HepG2 (cell line): Measurements from ENCODE around the gene SPATA33. TPM values are rescaled to one million over a fixed set of nuclear protein-coding genes. Genes with fewer than 3 reads are reported as not detected.

Experiments
- AGO2 ChIP-seq: fragments of 200-400 bp; formaldehyde crosslinking; optimal IDR thresholded peaks from 2 replicates; pipeline ENCODE3; 2017; ENCODE audit warnings: mild to moderate bottlenecking, low read depth, low read length, moderate library complexity
- HDAC2 ChIP-seq: sonication (generic); formaldehyde crosslinking; IDR thresholded peaks from 2 replicates; pipeline ENCODE4 v1.4.0; 2020; ENCODE audit warnings: missing genetic modification reagents
- KLF12 ChIP-seq: sonication (generic); formaldehyde crosslinking; IDR thresholded peaks from 2 replicates; pipeline ENCODE4 v1.4.0; 2020; ENCODE audit warnings: missing genetic modification reagents, borderline replicate concordance
- KLF13 ChIP-seq: sonication (generic); formaldehyde crosslinking; IDR thresholded peaks from 2 replicates; pipeline ENCODE4 v1.4.0; 2020; ENCODE audit warnings: mild to moderate bottlenecking, missing genetic modification reagents
- KLF15 ChIP-seq: sonication (generic); formaldehyde crosslinking; IDR thresholded peaks from 2 replicates; pipeline ENCODE4 v1.8.1; 2023; ENCODE audit warnings: borderline replicate concordance, mild to moderate bottlenecking, inconsistent platforms, missing genetic modification reagents, mixed read lengths
- LCORL ChIP-seq, 2 experiments: fragments of 450-650 bp in 1 of 2; sonication (generic) in 1 of 2; formaldehyde crosslinking in 1 of 2; IDR thresholded peaks; 2 replicates each; pipeline versions ENCODE4 v1.5.0 to v1.6.1; 2017 to 2020; ENCODE audit warnings: antibody characterized with exemption in 1 of 2, missing genetic modification reagents in 1 of 2
- MLLT10 ChIP-seq: sonication (generic); formaldehyde crosslinking; IDR thresholded peaks from 2 replicates; pipeline ENCODE4 v1.4.0; 2020; ENCODE audit warnings: missing genetic modification reagents
- PCBP2 ChIP-seq: fragments of 200-400 bp; formaldehyde crosslinking; optimal IDR thresholded peaks from 2 replicates; pipeline ENCODE3; 2018; ENCODE audit warnings: low read length, low read depth; ENCODE audit not compliant: poor library complexity, severe bottlenecking
- PHF20 ChIP-seq: sonication (generic); formaldehyde crosslinking; IDR thresholded peaks from 2 replicates; pipeline ENCODE4 v1.5.0; 2020; ENCODE audit warnings: mild to moderate bottlenecking, missing genetic modification reagents
- PHF21A ChIP-seq: sonication (generic); formaldehyde crosslinking; IDR thresholded peaks from 2 replicates; pipeline ENCODE4 v1.5.0; 2020; ENCODE audit warnings: mild to moderate bottlenecking, missing genetic modification reagents
- TBX2 ChIP-seq: sonication (generic); formaldehyde crosslinking; IDR thresholded peaks from 2 replicates; pipeline ENCODE4 v1.5.0; 2020; ENCODE audit warnings: missing genetic modification reagents, mild to moderate bottlenecking, borderline replicate concordance
- TCF12 ChIP-seq, 2 experiments: fragments of 450-650 bp in 1 of 2; sonication (generic) in 1 of 2; formaldehyde crosslinking in 1 of 2; IDR thresholded peaks; 2 replicates each; pipeline versions ENCODE4 v1.6.1 to v1.8.0; 2017 to 2022; ENCODE audit warnings: antibody characterized with exemption in 1 of 2, mild to moderate bottlenecking in 1 of 2, missing genetic modification reagents in 1 of 2, moderate library complexity in 1 of 2
- ZMAT3 ChIP-seq: sonication (generic); formaldehyde crosslinking; conservative IDR thresholded peaks from 2 replicates; pipeline ENCODE4 v1.7.0; 2021; ENCODE audit warnings: missing genetic modification reagents
- ZNF33A ChIP-seq: sonication (generic); formaldehyde crosslinking; IDR thresholded peaks from 2 replicates; pipeline ENCODE4 v1.5.1; 2020; ENCODE audit warnings: missing genetic modification reagents, mild to moderate bottlenecking, moderate library complexity, borderline replicate concordance
- ZNF672 ChIP-seq: sonication (generic); formaldehyde crosslinking; IDR thresholded peaks from 2 replicates; pipeline ENCODE4 v1.8.1; 2022; ENCODE audit warnings: missing genetic modification reagents
- ZNF75D ChIP-seq: sonication (generic); formaldehyde crosslinking; IDR thresholded peaks from 2 replicates; pipeline ENCODE4 v1.8.1; 2023; ENCODE audit warnings: missing genetic modification reagents, mild to moderate bottlenecking, borderline replicate concordance
- polyA plus RNA-seq, 8 experiments: library from polyadenylated mRNA; depleted of rRNA in 3 of 8; stranded (reverse) in 7 of 8; unstranded in 1 of 8; fragments of >200 nt; fragmentation: Illumina TruSeq in 4 of 8; extraction: Trizol in 4 of 8; gene quantifications; 2 replicates each; pipeline versions ENCODE4 v1.2.1 to v1.2.3, GENCODE V29; 2011 to 2016; ENCODE audit warnings: low read depth in 4 of 8, missing spikeins in 1 of 8, mixed read lengths in 1 of 8; ENCODE audit not compliant: insufficient read depth in 1 of 8
- total RNA-seq, 5 experiments: library from RNA; depleted of rRNA; stranded (reverse); fragments of >200 nt; fragmentation: Illumina TruSeq; extraction: Trizol; gene quantifications; 2 replicates each; pipeline ENCODE4 v1.2.3, GENCODE V29; 2016; ENCODE audit warnings: low read depth in 1 of 5
- TF ChIP-seq, protein P1 (sequence below): sonication (generic); formaldehyde crosslinking; IDR thresholded peaks from 2 replicates; pipeline ENCODE4 v1.5.1; 2020; ENCODE audit warnings: mild to moderate bottlenecking, missing genetic modification reagents, borderline replicate concordance
- TF ChIP-seq, protein P2 (sequence below): sonication (generic); formaldehyde crosslinking; IDR thresholded peaks from 2 replicates; pipeline ENCODE4 v1.5.0; 2020; ENCODE audit warnings: mild to moderate bottlenecking, missing genetic modification reagents
- TF ChIP-seq, protein P3 (sequence below): sonication (generic); formaldehyde crosslinking; IDR thresholded peaks from 2 replicates; pipeline ENCODE4 v1.5.0; 2020; ENCODE audit warnings: missing genetic modification reagents

Gene SPATA33
- total and polyA plus RNA-seq, 2 of the 13 experiments (the other 11 are each of a cell fraction or from before 2014, with no cell fraction given): 5.7 to 11.0 TPM

DNA sequence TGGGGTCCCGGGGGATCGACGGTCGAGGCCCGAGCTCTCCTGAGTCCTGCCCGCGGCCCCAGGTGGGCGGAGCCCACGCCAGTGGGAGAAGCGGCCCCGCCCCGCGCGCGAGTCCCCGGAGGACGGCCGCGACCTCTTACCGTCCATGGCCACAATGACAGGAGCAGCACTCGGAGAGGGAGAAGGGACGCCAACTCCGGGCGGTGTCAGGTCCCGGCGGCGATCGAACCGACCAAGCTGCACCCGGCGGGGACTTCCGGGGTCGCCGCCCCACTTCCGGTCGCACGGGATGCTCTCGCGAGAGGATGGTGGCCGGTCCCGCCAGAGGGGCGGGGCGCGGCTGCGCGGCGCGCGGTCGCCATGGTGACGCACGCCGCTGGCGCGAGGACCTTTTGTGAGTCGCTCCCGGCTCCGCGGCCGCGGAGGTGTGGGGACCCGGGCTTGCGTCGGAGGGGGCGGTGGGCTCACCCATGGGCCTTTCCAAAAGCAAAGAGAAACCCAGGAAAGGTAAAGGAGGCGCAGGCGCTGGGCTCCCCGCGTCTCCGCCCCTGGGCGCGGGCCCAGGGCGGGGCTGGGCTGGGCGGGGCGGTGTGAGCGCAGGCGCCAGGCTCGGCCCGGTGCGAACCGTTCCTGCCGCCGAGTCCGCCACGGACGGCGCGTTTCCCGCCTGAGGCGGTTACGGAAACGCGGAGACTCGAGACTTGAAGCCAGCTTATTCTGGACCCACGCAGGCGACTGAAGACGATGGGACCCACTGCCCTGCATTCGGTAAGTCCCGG lies at the start of gene SPATA33, which contains the start of gene CHMP1A (continued):
- TF ChIP-seq KLF15 (CRISPR knock-in tag) (peak; percentile 36; the same call in 1 of the 2 replicates), TBX2 (peak; percentile 52; the same call in 1 of the 2 replicates), AGO2 (no peak), PCBP2 (no peak), PHF21A (CRISPR knock-in tag) (no peak), KLF12 (CRISPR knock-in tag) (peak; percentile 87), TCF12 (IDR thresholded peaks at IDR 0.05) (no peak), TCF12 (CRISPR knock-in tag; IDR thresholded peaks at IDR 0.05) (peak; percentile 76; the same call in 1 of the 2 replicates), ZNF672 (CRISPR knock-in tag) (no peak), ZNF33A (CRISPR knock-in tag) (no peak), MLLT10 (CRISPR knock-in tag) (no peak), ZNF75D (no peak; the same call in 1 of the 2 replicates), HDAC2 (CRISPR knock-in tag) (peak; percentile 75; the same call in 1 of the 2 replicates), ZMAT3 (peak; percentile 96), KLF13 (CRISPR knock-in tag) (peak; percentile 77; the same call in 1 of the 2 replicates), PHF20 (CRISPR knock-in tag) (peak; percentile 92), LCORL (IDR thresholded peaks at IDR 0.05) (no peak), LCORL (CRISPR knock-in tag; IDR thresholded peaks at IDR 0.05) (0 out of 2 replicates have a peak, but pooled peaks have one; percentile 77)
- TF ChIP-seq, protein P1, sequence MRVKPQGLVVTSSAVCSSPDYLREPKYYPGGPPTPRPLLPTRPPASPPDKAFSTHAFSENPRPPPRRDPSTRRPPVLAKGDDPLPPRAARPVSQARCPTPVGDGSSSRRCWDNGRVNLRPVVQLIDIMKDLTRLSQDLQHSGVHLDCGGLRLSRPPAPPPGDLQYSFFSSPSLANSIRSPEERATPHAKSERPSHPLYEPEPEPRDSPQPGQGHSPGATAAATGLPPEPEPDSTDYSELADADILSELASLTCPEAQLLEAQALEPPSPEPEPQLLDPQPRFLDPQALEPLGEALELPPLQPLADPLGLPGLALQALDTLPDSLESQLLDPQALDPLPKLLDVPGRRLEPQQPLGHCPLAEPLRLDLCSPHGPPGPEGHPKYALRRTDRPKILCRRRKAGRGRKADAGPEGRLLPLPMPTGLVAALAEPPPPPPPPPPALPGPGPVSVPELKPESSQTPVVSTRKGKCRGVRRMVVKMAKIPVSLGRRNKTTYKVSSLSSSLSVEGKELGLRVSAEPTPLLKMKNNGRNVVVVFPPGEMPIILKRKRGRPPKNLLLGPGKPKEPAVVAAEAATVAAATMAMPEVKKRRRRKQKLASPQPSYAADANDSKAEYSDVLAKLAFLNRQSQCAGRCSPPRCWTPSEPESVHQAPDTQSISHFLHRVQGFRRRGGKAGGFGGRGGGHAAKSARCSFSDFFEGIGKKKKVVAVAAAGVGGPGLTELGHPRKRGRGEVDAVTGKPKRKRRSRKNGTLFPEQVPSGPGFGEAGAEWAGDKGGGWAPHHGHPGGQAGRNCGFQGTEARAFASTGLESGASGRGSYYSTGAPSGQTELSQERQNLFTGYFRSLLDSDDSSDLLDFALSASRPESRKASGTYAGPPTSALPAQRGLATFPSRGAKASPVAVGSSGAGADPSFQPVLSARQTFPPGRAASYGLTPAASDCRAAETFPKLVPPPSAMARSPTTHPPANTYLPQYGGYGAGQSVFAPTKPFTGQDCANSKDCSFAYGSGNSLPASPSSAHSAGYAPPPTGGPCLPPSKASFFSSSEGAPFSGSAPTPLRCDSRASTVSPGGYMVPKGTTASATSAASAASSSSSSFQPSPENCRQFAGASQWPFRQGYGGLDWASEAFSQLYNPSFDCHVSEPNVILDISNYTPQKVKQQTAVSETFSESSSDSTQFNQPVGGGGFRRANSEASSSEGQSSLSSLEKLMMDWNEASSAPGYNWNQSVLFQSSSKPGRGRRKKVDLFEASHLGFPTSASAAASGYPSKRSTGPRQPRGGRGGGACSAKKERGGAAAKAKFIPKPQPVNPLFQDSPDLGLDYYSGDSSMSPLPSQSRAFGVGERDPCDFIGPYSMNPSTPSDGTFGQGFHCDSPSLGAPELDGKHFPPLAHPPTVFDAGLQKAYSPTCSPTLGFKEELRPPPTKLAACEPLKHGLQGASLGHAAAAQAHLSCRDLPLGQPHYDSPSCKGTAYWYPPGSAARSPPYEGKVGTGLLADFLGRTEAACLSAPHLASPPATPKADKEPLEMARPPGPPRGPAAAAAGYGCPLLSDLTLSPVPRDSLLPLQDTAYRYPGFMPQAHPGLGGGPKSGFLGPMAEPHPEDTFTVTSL (CRISPR knock-in tag): no peak
- TF ChIP-seq, protein P2, sequence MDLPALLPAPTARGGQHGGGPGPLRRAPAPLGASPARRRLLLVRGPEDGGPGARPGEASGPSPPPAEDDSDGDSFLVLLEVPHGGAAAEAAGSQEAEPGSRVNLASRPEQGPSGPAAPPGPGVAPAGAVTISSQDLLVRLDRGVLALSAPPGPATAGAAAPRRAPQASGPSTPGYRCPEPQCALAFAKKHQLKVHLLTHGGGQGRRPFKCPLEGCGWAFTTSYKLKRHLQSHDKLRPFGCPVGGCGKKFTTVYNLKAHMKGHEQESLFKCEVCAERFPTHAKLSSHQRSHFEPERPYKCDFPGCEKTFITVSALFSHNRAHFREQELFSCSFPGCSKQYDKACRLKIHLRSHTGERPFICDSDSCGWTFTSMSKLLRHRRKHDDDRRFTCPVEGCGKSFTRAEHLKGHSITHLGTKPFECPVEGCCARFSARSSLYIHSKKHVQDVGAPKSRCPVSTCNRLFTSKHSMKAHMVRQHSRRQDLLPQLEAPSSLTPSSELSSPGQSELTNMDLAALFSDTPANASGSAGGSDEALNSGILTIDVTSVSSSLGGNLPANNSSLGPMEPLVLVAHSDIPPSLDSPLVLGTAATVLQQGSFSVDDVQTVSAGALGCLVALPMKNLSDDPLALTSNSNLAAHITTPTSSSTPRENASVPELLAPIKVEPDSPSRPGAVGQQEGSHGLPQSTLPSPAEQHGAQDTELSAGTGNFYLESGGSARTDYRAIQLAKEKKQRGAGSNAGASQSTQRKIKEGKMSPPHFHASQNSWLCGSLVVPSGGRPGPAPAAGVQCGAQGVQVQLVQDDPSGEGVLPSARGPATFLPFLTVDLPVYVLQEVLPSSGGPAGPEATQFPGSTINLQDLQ: no peak
- TF ChIP-seq, protein P3, sequence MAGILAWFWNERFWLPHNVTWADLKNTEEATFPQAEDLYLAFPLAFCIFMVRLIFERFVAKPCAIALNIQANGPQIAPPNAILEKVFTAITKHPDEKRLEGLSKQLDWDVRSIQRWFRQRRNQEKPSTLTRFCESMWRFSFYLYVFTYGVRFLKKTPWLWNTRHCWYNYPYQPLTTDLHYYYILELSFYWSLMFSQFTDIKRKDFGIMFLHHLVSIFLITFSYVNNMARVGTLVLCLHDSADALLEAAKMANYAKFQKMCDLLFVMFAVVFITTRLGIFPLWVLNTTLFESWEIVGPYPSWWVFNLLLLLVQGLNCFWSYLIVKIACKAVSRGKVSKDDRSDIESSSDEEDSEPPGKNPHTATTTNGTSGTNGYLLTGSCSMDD (CRISPR knock-in tag): no peak
